Measurements from ENCODE around the gene CRABP2.

CRABP2 gene

GRCh38 chr1:156742017-156742416 is 36.6 kb upstream of the CRABP2 start:
- no peak for DNase-seq (ENCODE audit: low read depth)

- no peak for DNase-seq (ENCODE audit: low read depth)
These were observed 36.1 kb upstream of the CRABP2 start for GRCh38 chr1:156741481-156741983.

- DNase-seq (ENCODE audit: low read depth) = peak; percentile 81
These were observed 35.5 kb upstream of the CRABP2 start, which contains the start of gene MRPL24 for GRCh38 chr1:156740741-156741480. MRPL24 (minus strand) TSS chr1:156741088; CDS start chr1:156738704, 2,384 bp downstream.

GRCh38 chr1:156740237-156740740 is 34.9 kb upstream of the CRABP2 start:
- DNase-seq (ENCODE audit: low read depth) = no peak

GRCh38 chr1:156738916-156739315 is 33.5 kb upstream of the CRABP2 start:
- no peak for DNase-seq (ENCODE audit: low read depth)

- no peak for DNase-seq (ENCODE audit: low read depth)
These were observed 33.0 kb upstream of the CRABP2 start for GRCh38 chr1:156738407-156738806.

GRCh38 chr1:156733989-156734584 is 28.7 kb upstream of the CRABP2 start:
- no peak for DNase-seq (ENCODE audit: low read depth)

GRCh38 chr1:156728599-156729462 is 23.4 kb upstream of the CRABP2 start, which contains the start of gene ISG20L2:
ISG20L2 (minus strand) TSS chr1:156728766; CDS start chr1:156727652, 1,114 bp downstream.
- DNase-seq (ENCODE audit: low read depth) = peak; percentile 79

- DNase-seq (ENCODE audit: low read depth) = no peak
These were observed 22.7 kb upstream of the CRABP2 start, which contains the start of gene METTL25B for GRCh38 chr1:156727926-156728598. METTL25B (plus strand) TSS chr1:156728469; CDS start chr1:156729105, 636 bp downstream.

GRCh38 chr1:156727492-156727891 is 22.1 kb upstream of the CRABP2 start:
- DNase-seq (ENCODE audit: low read depth) = no peak

GRCh38 chr1:156726549-156727226 is 21.3 kb upstream of the CRABP2 start:
- no peak for DNase-seq (ENCODE audit: low read depth)

GRCh38 chr1:156725683-156726280 is 20.4 kb upstream of the CRABP2 start:
- DNase-seq (ENCODE audit: low read depth) = peak; percentile 62

- no peak for DNase-seq (ENCODE audit: low read depth)
These were observed 16.2 kb upstream of the CRABP2 start for GRCh38 chr1:156721535-156721934.

- no peak for DNase-seq (ENCODE audit: low read depth)
These were observed 15.7 kb upstream of the CRABP2 start for GRCh38 chr1:156721131-156721530.

- DNase-seq (ENCODE audit: low read depth) = no peak
These were observed 12.0 kb upstream of the CRABP2 start for GRCh38 chr1:156717351-156717750.

GRCh38 chr1:156714830-156715229 is 9.4 kb upstream of the CRABP2 start:
- DNase-seq (ENCODE audit: low read depth) = no peak

GRCh38 chr1:156712626-156713025 is 7.2 kb upstream of the CRABP2 start:
- DNase-seq (ENCODE audit: low read depth) = no peak

GRCh38 chr1:156711011-156711817 is 5.8 kb upstream of the CRABP2 start:
- DNase-seq (ENCODE audit: low read depth) = no peak

GRCh38 chr1:156709757-156710489 is 4.5 kb upstream of the CRABP2 start:
- DNase-seq (ENCODE audit: low read depth) = no peak

Data from stimulated activated CD8-positive, alpha-beta memory T cell treated with anti-CD3 and anti-CD28 coated beads, Interleukin-15, amount 100 ng/mL, for 24 hours (primary cell).